RWPE2 (cell line): Measurements from ENCODE around the gene SHISA9.

Experiments
- ATAC-seq: fragments of 200-7000 bp; cut with Tn5 transposase; 3 replicates; pipeline ENCODE4 v1.9.1; 2021; ENCODE audit warnings: low read depth
- DNase-seq: peaks from one replicate; pipeline ENCODE4 v3.0.0-alpha.2; 2020; ENCODE audit warnings: low spot score
- H3K27ac ChIP-seq: fragments of 450-650 bp; 2 replicates; pipeline ENCODE4 v1.5.1; 2017; ENCODE audit warnings: mild to moderate bottlenecking; ENCODE audit not compliant: poor library complexity, severe bottlenecking
- H3K27me3 ChIP-seq: fragments of 250-450 bp; sonication (Bioruptor Pico); 2 replicates; pipeline ENCODE4 v1.5.1; 2021; ENCODE audit warnings: mild to moderate bottlenecking, moderate library complexity; ENCODE audit not compliant: insufficient read depth, poor library complexity, severe bottlenecking
- H3K36me3 ChIP-seq: fragments of 250-450 bp; sonication (Bioruptor Pico); 2 replicates; pipeline ENCODE4 v1.5.1; 2020; ENCODE audit warnings: low read depth, mild to moderate bottlenecking, moderate library complexity
- H3K4me1 ChIP-seq: fragments of 250-450 bp; sonication (Bioruptor Pico); 2 replicates; pipeline ENCODE4 v1.5.1; 2021; ENCODE audit warnings: mild to moderate bottlenecking, moderate library complexity; ENCODE audit not compliant: insufficient read depth, poor library complexity, severe bottlenecking
- H3K4me3 ChIP-seq: fragments of 250-450 bp; sonication (Bioruptor Pico); 2 replicates; pipeline ENCODE4 v1.5.1; 2021; ENCODE audit warnings: mild to moderate bottlenecking, moderate library complexity; ENCODE audit not compliant: severe bottlenecking
- H3K9me3 ChIP-seq: fragments of 250-450 bp; sonication (Bioruptor Pico); 2 replicates; pipeline ENCODE4 v1.5.1; 2021; ENCODE audit warnings: mild to moderate bottlenecking, moderate library complexity; ENCODE audit not compliant: severe bottlenecking
- CTCF ChIP-seq: fragments of 450-650 bp; IDR thresholded peaks from one replicate; pipeline ENCODE4 v1.5.1; 2017; ENCODE audit warnings: mild to moderate bottlenecking, moderate library complexity; ENCODE audit not compliant: poor library complexity, severe bottlenecking

The SHISA9 gene

GRCh38 chr16:13189250-13189649, 287.9 kb downstream of the SHISA9 start:
- Histone ChIP-seq H3K27me3 (no peaks in the 10 kb centered on the region), H3K4me1 (no peaks in the 10 kb centered on the region), H3K36me3 (no peaks in the 10 kb centered on the region), H3K4me3 (no peak overlapping the region), H3K27ac (no peak overlapping the region), H3K9me3 (no peaks in the 10 kb centered on the region)
- DNase-seq (no peak), ATAC-seq (no peak)
- TF ChIP-seq CTCF = no peak

DNA sequence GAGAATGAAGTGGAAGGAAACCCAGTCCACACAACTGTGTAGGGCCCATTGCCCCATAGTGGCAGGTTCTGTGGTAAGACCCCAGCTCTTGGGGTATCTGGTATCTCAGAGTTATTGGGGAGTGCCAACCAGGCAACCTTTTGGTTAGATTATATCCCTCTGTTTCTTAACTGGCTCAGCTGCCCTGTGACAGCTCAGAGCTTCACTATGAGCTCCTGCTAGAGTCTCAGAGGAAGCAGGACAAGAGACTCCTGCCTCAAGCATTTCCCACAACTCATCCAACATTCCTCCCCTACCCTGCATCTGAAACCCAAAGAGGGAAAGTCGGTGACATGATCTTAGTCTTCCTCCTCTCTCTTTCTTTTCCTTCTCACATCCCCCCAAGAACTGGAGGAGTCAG, 292.3 kb downstream of the SHISA9 start:
- TF ChIP-seq CTCF = no peak
- H3K27me3 ChIP-seq = no peaks in the 10 kb centered on the region
- no peak overlapping the region for H3K4me3 ChIP-seq
- no peak overlapping the region for H3K27ac ChIP-seq
- no peaks in the 10 kb centered on the region for H3K4me1 ChIP-seq
- H3K36me3 ChIP-seq = no peaks in the 10 kb centered on the region
- H3K9me3 ChIP-seq = no peaks in the 10 kb centered on the region
- DNase-seq (no peak), ATAC-seq (no peak)

DNA sequence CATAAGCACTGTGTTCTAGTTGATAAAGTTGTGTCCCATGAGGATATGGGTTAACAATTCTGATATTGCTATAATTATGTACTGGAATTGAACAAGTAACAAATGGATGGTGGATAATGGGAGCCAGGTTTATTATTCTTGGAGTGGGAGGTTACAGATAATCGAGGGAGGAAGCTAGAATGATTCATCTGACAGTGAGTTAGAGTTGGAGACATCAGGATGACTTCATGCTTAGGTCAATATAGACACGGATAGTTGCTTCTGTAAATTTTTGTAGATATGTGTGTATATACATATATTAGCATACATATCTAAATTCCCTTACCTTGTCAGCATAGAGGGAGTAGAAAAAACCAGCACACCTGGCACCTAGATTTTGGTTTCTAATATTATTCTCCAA, 293.4 kb downstream of the SHISA9 start:
- TF ChIP-seq CTCF = no peak
- no peak overlapping the region for H3K27ac ChIP-seq
- H3K27me3 ChIP-seq = no peaks in the 10 kb centered on the region

GRCh38 chr16:13203725-13204124, 302.3 kb downstream of the SHISA9 start:
- Histone ChIP-seq H3K27ac (no peak overlapping the region), H3K4me1 (no peaks in the 10 kb centered on the region), H3K9me3 (no peaks in the 10 kb centered on the region), H3K36me3 (no peaks in the 10 kb centered on the region), H3K27me3 (no peaks in the 10 kb centered on the region), H3K4me3 (no peak overlapping the region)
- ATAC-seq (no peak), DNase-seq (no peak)
- TF ChIP-seq CTCF = no peak

More for the DNA sequence above, 293.4 kb downstream of the SHISA9 start:
- no peaks in the 10 kb centered on the region for H3K9me3 ChIP-seq
- no peak overlapping the region for H3K4me3 ChIP-seq
- no peaks in the 10 kb centered on the region for H3K36me3 ChIP-seq
- DNase-seq (no peak), ATAC-seq (no peak)
- H3K4me1 ChIP-seq = no peaks in the 10 kb centered on the region

DNA sequence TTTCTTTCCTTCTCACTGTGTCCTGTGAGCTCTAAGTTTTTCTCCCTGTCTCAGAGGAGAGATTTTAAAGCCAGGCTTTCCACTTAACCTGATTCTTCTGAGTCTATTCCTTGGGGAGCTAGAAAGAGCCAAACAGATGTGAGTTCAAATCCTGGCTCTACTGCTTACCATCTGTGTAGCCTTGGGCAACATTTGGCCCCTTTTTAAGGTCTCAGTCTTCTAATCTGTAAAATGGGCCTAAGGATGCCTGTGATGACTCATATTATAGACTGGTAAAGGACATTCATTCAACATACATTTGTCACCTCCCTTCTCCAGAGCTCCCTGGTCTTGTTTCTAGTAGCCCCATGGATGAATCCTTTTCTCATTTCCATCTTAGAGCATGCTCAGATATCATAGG, 304.0 kb downstream of the SHISA9 start:
- no peaks in the 10 kb centered on the region for H3K9me3 ChIP-seq
- DNase-seq = no peak
- H3K27ac ChIP-seq = no peak overlapping the region
- no peaks in the 10 kb centered on the region for H3K27me3 ChIP-seq
- no peak overlapping the region for H3K4me3 ChIP-seq
- TF ChIP-seq CTCF = no peak
- ATAC-seq = no peak
- H3K36me3 ChIP-seq = no peaks in the 10 kb centered on the region
- H3K4me1 ChIP-seq = no peaks in the 10 kb centered on the region
